Measurements from ENCODE around the gene ARID3B. TPM values are rescaled to one million over a fixed set of nuclear protein-coding genes. Genes with fewer than 3 reads are reported as not detected.

Gene ARID3B
- total RNA-seq, 4 donors from 2014 or later, result 6.7 to 12.3 (median 8.4) TPM

DNA sequence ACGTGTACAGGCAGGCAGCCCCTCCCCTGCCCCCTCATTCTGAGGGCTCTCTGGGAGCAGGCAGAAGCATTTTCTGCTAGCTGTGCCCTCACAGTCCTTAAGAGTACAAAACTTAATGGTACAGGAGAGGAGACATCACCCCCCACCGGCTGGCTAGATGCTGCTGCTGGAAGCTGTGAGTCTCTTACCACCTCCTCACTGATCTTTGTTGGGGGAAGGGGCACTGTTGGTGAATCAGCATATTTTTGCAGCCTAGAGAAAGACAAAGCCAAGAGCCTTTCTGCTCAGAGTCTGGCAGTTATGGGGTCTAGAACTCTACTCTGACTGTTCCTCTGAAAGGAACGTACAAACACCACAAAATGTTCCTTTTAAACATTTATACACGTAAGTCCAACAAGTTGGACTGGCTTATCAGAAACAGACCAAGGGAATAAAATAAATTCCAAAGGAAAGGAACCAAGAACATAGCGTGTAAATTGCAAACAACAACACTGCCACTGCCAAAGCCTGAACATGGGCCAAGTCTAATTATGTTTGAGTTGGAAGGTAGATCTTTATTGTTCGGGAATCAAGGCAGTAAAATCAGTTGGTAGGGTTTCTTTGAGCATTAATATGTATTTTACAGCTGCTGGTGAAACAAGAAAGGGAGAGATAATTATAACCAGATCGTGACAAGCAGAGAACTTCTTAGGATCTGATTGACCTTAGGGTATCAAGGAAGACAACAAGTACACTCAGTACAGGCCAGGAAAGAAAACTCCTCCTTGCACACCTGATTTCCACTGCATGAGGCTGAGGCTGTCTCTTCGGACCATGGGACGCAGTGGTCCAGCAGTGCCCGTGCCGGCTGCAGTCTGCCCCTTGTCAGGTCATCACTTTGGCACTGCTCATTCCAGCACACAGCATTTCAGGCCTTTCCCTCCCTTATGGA, 102.0 kb downstream of the ARID3B start:
- Histone ChIP-seq H3K36me3 (peaks cover 19% of the 10 kb centered on the region), H3K27ac (peak overlapping the region; percentile 71), H3K9me3 (no peaks in the 10 kb centered on the region), H3K4me1 (peaks cover 35% of the 10 kb centered on the region), H3K4me3 (peak overlapping the region; percentile 22), H3K27me3 (no peaks in the 10 kb centered on the region)
- no peak for DNase-seq (ENCODE audit: low spot score in 2 of 2)
- no peak for TF ChIP-seq CTCF (IDR thresholded peaks at IDR 0.05)
- WGBS, result 29% methylated on average over 11 of the region's 11 CpGs

DNA sequence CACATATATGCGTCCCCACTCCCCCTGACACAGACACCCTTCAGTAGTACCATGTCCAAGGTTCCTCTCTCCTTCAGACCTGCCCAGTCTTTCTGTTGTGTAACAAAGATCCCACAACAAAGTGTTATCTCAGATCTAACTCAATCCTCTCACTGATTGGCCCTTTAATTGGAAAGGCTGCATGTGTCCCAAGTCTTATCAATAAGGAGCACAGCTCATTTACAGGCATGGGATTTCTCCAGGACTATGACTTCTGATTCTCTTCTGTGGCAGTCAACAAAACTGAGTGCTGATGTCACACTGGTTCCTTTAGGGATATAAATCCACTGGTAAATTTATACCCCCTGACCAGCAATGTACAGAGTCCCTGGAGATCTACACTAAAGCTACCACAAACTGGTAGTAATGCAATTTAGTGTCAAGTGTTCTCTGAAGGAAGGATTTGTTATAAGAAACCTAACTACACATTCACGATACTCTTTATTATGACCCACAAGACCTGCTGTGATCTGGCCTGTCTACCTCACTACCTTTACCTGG, 102.7 kb downstream of the ARID3B start:
- Histone ChIP-seq H3K4me1 (peaks cover 35% of the 10 kb centered on the region), H3K36me3 (peaks cover 14% of the 10 kb centered on the region), H3K4me3 (no peak overlapping the region), H3K9me3 (no peaks in the 10 kb centered on the region), H3K27me3 (no peaks in the 10 kb centered on the region), H3K27ac (peak overlapping the region; percentile 71)
- TF ChIP-seq CTCF (IDR thresholded peaks at IDR 0.05) (no peak), POLR2AphosphoS5 (IDR thresholded peaks at IDR 0.05) (no peak), EP300 (IDR thresholded peaks at IDR 0.05) (no peak), POLR2A (IDR thresholded peaks at IDR 0.05) (no peak)
- 92% methylated on average over 2 of the region's 2 CpGs for WGBS
- DNase-seq (ENCODE audit: low spot score in 2 of 2), result no peak

DNA sequence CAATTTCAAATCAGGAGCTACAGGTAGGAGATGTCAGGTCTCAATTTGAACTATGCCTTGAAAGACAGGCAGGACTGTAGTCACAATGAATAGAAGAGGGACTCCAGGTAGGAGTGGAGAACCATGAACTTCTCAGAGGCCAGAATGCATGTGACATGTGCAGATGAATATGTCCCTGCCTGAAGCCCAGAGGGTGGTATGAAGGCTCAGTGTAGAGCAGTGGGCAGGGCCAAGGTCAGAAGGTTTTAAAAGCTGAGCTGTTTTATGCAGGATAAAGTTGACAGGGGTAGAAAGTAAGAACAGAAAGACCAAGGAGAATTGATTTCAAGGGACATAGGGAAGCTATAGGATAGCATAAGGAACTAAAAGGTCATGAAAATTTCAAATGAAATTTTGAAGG, 105.5 kb downstream of the ARID3B start:
- no peaks in the 10 kb centered on the region for H3K27me3 ChIP-seq
- H3K9me3 ChIP-seq, result no peaks in the 10 kb centered on the region
- no peak for TF ChIP-seq POLR2AphosphoS5 (IDR thresholded peaks at IDR 0.05)
- TF ChIP-seq POLR2A (IDR thresholded peaks at IDR 0.05), result no peak
- no peak for TF ChIP-seq CTCF (IDR thresholded peaks at IDR 0.05)
- TF ChIP-seq EP300 (IDR thresholded peaks at IDR 0.05), result no peak
- H3K27ac ChIP-seq, result no peak overlapping the region
- no peak overlapping the region for H3K4me3 ChIP-seq
- DNase-seq (ENCODE audit: low spot score in 2 of 2), result no peak
- peaks cover 30% of the 10 kb centered on the region for H3K4me1 ChIP-seq
- no peaks in the 10 kb centered on the region for H3K36me3 ChIP-seq

Other genes with a start within 250 kb of the ARID3B start
- gene CYP11A1, start 173.6 kb upstream of the ARID3B start, total RNA-seq, result 1 to 10 TPM in 1 of 4 donors, under 1 TPM in 2, not detected in 1; 0.47 to 1.4 (median 0.53) TPM
- 10 to 100 TPM; 10.1 to 31.4 (median 18.0) TPM for gene SEMA7A, start 107.3 kb upstream of the ARID3B start, total RNA-seq
- 10 to 100 TPM; 32.2 to 74.2 (median 62.8) TPM for gene UBL7, start 80.1 kb upstream of the ARID3B start, total RNA-seq
- 100 to 1,000 TPM in 3 of 4 donors, 10 to 100 TPM in 1; 93.1 to 244 (median 115) TPM for gene CLK3, start 74.6 kb downstream of the ARID3B start, total RNA-seq
- gene EDC3, start 154.8 kb downstream of the ARID3B start, total RNA-seq, result 10 to 100 TPM; 13.0 to 52.4 (median 23.5) TPM
- 1 to 10 TPM in 3 of 4 donors, under 1 TPM in 1; 0.64 to 6.0 (median 2.8) TPM for gene CYP1A1, start 184.3 kb downstream of the ARID3B start, total RNA-seq
- gene CYP1A2, start 207.6 kb downstream of the ARID3B start, total RNA-seq, result not detected
- 10 to 100 TPM; 33.1 to 45.2 (median 35.5) TPM for gene CSK, start 240.9 kb downstream of the ARID3B start, total RNA-seq

Data from suprapubic skin (tissue), 4 donors.